ENCODE measurements around the gene AHRR.
A peak's percentile ranks its signal among the peaks of the same experiment; 100 is the strongest.

The AHRR gene

DNA sequence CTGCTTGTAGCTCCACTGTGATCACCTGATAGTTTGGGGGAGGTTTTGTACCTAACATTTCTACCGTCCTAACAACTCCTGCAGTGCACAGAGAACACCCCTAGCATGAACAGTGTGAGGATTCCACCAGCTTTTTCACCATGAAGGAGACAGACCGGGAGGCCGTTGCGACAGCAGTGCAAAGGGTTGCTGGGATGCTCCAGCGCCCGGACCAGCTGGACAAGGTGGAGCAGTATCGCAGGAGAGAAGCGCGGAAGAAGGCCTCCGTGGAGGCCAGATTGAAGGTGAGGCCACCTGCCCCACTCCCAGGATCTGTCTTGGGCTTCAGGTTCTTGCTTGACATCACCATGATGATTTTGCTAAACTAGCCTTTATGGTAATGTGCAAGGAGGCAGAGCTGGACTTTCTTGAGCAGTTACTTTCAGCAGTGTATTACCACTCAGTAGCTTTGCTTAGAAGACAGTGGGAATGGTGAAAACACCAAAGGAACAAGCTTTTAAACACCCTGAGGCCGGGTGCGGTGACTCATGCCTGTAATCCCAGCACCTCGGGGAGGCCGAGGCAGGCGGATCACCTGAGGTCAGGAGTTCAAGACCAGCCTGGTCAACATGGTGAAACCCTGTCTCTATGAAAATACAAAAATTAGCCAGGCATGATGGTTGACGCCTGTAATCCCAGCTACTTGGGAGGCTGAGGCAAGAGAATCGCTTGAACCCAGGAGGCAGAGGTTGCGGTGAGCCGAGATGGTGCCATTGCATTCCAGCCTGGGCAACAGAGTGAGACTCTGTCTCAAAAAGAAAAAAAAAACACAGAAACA is 124.8 kb downstream of the AHRR start:
- no peak for DNase-seq

GRCh38 chr5:446883-447263 is 125.4 kb downstream of the AHRR start:
- no peak for DNase-seq

DNA sequence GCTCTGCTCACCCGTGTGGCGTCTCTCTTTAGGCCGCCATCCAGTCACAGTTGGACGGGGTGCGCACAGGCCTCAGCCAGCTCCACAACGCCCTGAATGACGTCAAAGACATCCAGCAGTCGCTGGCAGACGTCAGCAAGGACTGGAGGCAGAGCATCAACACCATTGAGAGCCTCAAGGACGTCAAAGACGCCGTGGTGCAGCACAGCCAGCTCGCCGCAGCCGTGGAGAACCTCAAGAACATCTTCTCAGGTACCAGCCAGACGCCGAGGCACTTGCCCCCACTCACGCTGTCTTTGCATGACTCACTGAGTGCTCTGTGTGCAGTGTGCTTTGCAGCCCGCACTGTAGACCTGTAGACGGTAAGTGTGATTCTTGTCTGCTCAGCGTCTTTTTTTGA is 126.0 kb downstream of the AHRR start:
- no peak for DNase-seq

DNA sequence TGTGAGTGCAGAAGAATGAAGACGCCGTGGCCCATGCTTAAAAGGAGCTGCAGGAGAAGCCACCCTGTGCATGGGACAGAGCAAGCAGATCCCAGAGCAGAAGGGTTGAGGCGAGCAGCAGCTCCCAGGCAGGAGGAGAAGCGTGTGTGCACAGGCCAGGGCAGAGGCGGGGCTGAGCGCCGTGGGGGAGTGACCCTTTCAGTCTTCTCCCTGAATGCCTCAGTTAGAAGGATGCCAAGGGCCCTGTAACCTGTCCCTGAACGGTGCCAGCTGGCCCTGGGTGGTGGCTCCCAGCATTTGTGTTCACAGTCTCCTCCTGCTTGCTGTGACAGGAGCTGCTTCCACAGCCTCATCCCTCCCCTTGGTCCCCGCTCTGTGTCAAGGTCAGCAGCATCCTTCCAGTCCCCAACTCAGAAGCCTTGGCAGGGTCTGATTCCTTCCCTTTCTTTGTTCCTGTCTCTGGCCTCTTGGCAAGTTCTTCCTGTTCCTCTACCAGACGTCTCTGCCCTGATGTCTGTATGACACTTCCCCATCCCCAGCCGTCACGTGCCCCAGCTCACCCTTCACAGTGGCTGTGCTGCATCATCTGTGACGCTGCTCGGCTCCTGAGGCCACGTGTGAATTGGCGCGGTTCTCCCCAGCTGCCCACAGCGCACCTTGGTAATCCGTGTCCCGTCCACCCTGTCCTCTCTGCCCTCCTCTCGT is 126.7 kb downstream of the AHRR start:
- DNase-seq, result no peak

DNA sequence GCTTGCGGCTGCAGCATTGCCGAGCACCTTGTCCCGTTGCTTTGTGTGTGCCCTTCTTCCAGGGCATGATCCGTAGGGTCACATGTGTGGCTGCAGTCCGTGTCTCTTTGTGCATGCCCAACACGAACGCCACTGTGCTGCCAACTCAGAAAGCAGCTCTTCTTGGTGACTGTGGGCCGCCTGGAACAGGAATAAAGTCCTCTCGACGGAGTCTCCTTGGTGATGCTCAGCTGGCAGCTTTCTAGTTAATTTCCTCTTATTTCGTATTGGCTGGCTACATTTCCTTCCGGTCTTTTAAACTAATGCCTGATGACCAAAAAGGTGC is 127.2 kb downstream of the AHRR start:
- no peak for DNase-seq

DNA sequence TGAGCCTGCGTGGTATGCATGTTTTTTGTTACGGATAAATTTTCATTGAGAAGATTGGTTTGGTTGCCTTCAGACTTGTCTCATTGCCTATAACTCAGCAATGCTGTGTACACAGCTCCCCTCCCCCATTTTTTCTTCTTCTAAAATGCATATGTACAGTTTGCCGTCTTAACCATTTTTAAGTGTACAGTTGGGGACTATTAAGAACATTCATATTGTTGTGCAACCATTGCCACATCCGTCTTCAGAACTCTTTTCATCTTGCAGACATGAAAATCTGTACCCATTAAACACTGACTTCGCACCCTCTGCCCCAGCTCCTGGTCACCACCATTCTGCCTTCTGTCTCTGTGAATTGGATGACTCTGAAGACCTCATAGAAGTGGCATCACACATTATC is 127.6 kb downstream of the AHRR start:
- DNase-seq, result no peak

DNA sequence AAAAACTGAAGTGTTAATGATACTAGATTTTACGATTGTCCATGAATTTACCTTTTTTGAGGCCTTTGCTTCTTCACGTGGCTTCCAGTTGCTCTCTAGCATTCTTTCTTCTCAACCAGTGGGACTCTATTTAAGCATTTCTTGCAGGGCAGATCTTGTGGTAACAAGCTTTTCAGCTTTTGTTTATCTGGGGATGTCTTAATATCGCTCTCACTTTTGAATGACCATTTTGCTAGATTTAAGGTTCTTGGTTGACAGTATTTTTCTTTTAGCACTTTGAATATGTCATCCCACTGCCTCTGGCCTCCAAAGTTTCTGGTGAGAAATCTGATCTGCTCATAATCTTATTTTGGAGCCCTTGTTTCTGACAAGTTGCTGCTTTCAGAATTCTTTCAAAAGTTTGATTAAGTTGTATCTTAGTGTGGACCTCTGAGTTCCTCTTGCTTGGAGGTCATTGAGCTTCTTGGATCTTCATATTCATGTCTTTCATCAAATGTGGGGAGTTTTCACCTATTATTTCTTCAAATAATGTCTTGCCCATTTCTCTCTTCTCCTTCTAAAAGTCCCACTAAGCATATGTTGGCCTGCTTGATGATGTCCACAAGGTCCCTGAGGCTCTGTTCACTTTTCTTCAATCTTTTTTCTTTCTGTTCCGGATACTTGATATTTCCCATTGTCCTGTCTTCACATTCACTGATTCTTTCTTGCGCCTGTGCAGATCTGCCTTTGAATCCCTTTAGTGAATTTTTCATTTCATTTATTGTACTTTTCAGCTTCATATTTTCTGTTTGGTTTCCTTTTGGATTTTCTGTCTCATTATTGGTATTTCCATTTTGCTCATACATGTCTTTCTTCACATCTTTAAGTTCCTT is 130.3 kb downstream of the AHRR start:
- DNase-seq, result no peak

- DNase-seq, result no peak
Observed at GRCh38 chr5:452978-453710, 131.6 kb downstream of the AHRR start.

- DNase-seq, result no peak
Observed at GRCh38 chr5:453725-454481, 132.4 kb downstream of the AHRR start.

DNA sequence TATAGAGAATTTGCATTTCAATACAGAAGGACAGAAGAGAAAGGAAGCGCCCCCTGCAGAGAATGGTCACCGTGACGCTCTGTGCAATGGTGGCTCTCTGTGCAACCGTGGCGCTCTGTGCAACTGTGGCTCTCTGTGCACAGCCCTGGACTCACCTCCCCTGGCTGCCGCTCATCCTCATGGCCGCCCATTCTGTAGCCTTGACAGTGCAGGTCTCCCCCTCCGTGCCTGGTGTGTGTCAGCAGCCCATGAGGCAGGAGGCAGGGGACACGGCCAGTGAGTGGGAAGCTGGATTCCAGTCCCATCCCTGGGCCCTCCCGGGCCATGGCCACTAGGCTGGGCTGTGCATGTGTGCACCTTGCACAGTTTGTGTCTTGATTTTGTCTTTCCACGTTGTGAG is 133.4 kb downstream of the AHRR start:
- no peak for DNase-seq

DNA sequence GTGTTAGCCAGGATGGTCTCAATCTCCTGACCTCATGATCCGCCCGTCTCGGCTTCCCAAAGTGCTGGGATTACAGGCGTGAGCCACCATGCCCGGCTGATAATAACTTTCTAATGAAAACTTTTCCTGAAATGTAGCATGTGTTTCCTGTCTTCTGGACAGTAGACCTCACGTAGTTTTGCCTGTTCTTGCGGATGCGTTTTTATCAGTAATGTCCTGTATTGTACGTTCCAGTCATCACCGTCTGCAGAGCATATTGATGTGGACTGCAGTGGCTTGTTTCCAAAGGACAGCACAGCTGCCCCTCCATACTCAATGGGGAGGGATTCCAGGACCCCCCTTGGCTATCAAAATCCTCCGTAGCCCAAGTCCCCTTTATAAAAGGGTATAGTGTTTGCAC is 134.3 kb downstream of the AHRR start:
- DNase-seq, result no peak

DNA sequence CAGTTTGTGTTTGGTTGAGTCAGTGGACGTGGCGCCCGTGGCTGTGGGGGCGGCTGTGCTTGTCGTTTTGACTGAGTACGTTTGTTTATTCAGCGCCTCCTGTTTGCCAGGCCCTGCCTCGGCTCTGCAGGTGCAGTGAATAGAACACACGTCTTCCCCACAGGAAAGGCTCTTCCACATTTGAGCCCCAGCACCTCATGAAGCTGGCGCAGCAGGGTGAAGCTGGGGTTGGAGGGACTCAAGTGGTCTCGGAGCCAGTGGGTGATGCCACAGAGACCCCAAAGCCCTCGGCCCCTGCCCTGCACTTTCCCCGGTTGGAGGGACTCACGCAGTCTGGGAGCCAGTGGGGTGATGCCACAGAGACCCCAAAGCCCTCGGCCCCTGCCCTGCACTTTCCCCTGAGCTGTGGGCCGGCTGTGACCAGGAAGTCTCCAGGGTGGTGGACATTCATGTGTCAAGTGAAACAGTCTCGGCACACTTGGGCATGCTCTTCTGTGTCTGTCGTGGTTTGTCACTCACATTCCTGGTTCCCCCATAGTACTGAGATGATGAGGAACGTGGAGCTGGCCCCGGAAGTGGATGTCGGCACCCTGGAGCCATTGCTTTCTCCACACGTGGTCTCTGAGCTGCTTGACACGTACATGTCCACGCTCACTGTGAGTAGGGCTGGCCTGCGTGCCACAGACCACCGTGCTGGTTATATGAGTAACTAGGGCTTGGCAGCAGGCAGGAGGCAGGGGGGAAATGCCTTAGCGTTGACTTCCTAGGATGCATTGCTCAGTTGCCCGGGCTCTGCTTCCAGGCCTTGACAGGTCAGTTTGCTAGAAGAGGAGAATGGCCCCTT is 135.1 kb downstream of the AHRR start:
- DNase-seq, result no peak

DNA sequence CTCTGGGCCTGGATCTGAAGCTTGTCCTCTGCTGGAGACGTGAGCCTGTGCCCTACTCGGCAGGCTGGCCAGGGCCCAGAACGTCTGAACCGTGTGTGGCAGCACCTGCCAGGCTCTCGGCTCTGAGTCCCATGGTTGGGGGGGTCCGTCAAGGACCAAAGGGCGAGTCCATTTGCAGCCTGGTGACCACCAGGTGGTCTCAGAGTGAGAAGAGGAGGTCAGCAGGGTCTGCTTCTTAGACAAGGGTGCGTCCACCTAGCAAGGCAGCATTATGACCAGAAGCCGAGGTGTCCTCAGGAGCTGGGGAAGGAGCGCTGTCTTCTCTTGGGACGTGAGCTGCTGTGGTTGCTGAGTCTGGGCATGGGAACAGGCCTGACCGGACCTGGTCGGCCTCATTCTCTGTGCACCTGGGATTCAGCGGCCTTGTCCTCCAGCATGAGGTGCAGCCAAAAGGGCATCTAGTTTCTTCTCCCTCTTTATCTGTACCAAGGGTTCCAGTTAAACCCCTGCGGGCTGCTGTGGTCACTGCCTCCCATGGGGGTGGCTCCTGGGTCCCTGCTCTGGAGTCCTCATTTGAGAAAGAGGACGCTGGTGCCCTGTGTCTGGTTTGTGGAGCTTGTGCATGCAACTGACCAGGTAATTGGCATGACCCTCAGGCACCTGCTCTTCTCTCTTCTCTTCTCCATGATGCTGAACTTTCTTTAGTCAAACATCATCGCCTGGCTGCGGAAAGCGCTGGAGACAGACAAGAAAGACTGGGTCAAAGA is 135.9 kb downstream of the AHRR start:
- DNase-seq, result no peak

- no peak for DNase-seq
Observed at GRCh38 chr5:458547-459353, 137.2 kb downstream of the AHRR start.

DNA sequence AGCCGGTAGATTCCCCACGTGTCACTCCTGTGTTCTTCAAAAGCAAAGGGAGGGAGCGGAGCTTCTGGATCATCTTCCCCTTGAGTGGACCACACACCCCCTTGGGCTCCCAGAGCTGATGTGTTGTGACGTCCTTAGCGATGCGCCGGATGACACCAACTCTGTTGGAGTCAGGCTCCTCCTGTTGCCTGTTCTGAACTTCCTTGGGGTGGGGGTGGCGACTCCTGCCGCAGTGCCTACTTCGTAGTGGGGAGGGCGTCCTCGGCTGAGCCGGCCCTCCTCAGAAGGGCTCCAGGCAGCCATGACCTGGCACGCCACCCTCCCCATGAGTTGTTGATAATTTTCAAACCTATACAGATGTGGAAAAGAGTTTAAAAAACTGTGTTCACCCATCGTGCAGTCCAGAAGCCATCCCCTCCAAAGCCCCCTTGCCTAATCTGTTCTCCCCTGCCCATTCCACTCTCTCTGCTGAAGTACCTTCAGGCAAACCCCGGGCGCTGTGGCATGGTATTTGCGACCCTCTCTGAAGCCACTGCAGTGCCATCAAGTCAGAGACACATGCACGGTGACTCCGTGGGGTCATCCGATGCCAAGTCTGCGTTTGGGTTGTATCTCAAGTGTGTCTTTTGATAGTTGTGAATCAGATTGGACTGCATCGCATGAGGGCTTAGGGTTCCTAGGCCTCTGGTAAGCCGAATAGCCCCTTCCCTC is 138.2 kb downstream of the AHRR start:
- no peak for DNase-seq

DNA sequence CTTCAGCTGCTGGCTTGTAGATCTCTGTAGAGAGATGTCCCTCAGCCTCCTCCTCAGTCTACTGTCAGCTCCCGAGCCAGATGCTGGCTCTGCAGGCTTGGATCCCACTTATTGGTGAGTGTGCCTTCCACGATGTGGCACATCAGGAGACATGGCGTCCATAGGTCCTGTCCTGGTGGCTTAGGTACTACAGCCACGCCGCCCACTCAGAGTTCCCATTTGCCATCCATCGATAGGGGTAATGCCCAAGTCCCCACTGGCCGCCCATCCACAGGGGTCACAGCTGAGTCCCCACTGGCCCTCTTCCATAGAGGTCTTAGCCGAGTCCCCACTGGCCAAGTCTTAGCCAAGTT is 138.7 kb downstream of the AHRR start:
- no peak for DNase-seq

DNA sequence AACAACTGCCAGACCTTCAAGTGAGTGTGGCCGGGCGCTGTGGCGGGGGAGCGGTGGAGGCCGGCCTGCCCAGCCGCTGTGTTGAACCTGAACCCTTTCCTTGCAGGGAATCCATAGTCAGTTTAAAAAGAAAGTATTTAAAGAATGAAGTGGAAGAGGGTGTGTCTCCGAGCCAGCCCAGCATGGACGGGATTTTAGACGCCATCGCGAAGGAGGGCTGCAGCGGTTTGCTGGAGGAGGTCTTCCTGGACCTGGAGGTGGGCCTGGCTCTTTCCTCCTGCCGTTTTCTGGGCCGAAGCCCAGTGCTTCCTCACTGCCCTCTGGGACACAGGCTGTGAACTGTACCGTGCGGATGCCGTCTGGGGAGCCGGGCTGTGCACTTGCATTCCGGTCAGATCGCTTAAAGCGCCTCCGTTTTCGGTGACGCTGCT is 140.6 kb downstream of the AHRR start:
- DNase-seq, result no peak

- no peak for DNase-seq
Observed at GRCh38 chr5:463301-463700, 141.8 kb downstream of the AHRR start.

- DNase-seq, result peak; percentile 68
Observed at GRCh38 chr5:463952-464351, 142.4 kb downstream of the AHRR start.
